SK-N-SH (cell line): Measurements from ENCODE around the gene INTS6L. TPM values are rescaled to one million over a fixed set of nuclear protein-coding genes. Genes with fewer than 3 reads are reported as not detected.

ENCODE experiments used
- CTCF ChIA-PET: fragments of 300-600, 350-600 bp; formaldehyde crosslinking; extraction: SDS; loops from one replicate; lab custom pipeline; 2021; lab: Yijun Ruan, JAX
- POLR2A ChIA-PET: fragments of 350-600 bp; sonication (Branson Sonifier 250); formaldehyde crosslinking; extraction: SDS; loops from one replicate; lab custom pipeline; 2020; ENCODE audit warnings: antibody characterized with exemption, inconsistent platforms; lab: Yijun Ruan, JAX
- DNase-seq: peaks from one replicate; pipeline ENCODE4 v3.0.0; 2012
- H2AFZ ChIP-seq: fragments of 200-600 bp; sonication (generic); 2 replicates; pipeline ENCODE4 v1.8.1; 2016; ENCODE audit warnings: antibody characterized with exemption, mild to moderate bottlenecking, low read depth
- H3F3A ChIP-seq: fragments of 200-600 bp; sonication (generic); replicated peaks from 2 replicates; pipeline ENCODE3; 2016; ENCODE audit warnings: antibody characterized with exemption, mild to moderate bottlenecking; ENCODE audit not compliant: insufficient read depth
- H3K27ac ChIP-seq, 2 experiments: fragments of 200-500 bp in 1 of 2; fragments of 200-600 bp in 1 of 2; sonication (Bioruptor generic) in 1 of 2; sonication (generic), shearing (Covaris generic) in 1 of 2; 2 replicates each; pipeline versions ENCODE4 v1.5.1 to v1.6.1; 2014 to 2016; ENCODE audit warnings: low read depth in 2 of 2, inconsistent platforms in 1 of 2, low read length in 1 of 2, mild to moderate bottlenecking in 1 of 2, mixed read lengths in 1 of 2
- H3K27me3 ChIP-seq: fragments of 200-600 bp; sonication (generic), shearing (Covaris generic); 2 replicates; pipeline ENCODE4 v1.6.1; 2016; ENCODE audit warnings: mixed run types; ENCODE audit not compliant: insufficient read depth
- H3K36me3 ChIP-seq, 2 experiments: fragments of 200-500 bp in 1 of 2; fragments of 200-600 bp in 1 of 2; sonication (Bioruptor generic) in 1 of 2; sonication (generic) in 1 of 2; replicated peaks in 1 of 2; 2 replicates each; pipeline versions ENCODE3 to v1.5.1; 2014 to 2016; ENCODE audit warnings: low read length in 1 of 2, mild to moderate bottlenecking in 1 of 2; ENCODE audit not compliant: insufficient read depth in 2 of 2, control insufficient read depth in 1 of 2
- H3K4me1 ChIP-seq, 2 experiments: fragments of 200-500 bp in 1 of 2; fragments of 200-600 bp in 1 of 2; sonication (Bioruptor generic) in 1 of 2; sonication (generic), shearing (Covaris generic) in 1 of 2; 2 replicates each; pipeline versions ENCODE4 v1.5.1 to v1.6.1; 2014 to 2016; ENCODE audit warnings: low read depth in 1 of 2, low read length in 1 of 2, mixed run types in 1 of 2; ENCODE audit not compliant: insufficient read depth in 2 of 2, control insufficient read depth in 1 of 2
- H3K4me2 ChIP-seq: fragments of 200-600 bp; sonication (generic), shearing (Covaris generic); 2 replicates; pipeline ENCODE4 v1.6.1; 2017; ENCODE audit warnings: mixed run types
- H3K4me3 ChIP-seq, 2 experiments: fragments of 200-500 bp in 1 of 2; fragments of 200-600 bp in 1 of 2; sonication (Bioruptor generic) in 1 of 2; sonication (generic), shearing (Covaris generic) in 1 of 2; 2 replicates each; pipeline versions ENCODE4 v1.5.1 to v1.8.1; 2014 to 2016; ENCODE audit warnings: low read depth in 2 of 2, inconsistent platforms in 1 of 2, low read length in 1 of 2, mild to moderate bottlenecking in 1 of 2, mixed read lengths in 1 of 2, moderate library complexity in 1 of 2
- H3K79me2 ChIP-seq: fragments of 200-600 bp; sonication (generic); 2 replicates; pipeline ENCODE4 v1.8.1; 2017; ENCODE audit warnings: mild to moderate bottlenecking; ENCODE audit not compliant: insufficient read depth
- H3K9ac ChIP-seq: fragments of 200-600 bp; sonication (generic); 2 replicates; pipeline ENCODE4 v1.6.1; 2017; ENCODE audit warnings: mixed run types
- H3K9me2 ChIP-seq: fragments of 200-600 bp; sonication (generic); 2 replicates; pipeline ENCODE4 v1.6.1; 2017; ENCODE audit warnings: mixed run types
- H3K9me3 ChIP-seq: fragments of 200-600 bp; sonication (generic); 2 replicates; pipeline ENCODE4 v1.6.1; 2017; ENCODE audit warnings: mixed run types, mild to moderate bottlenecking, moderate library complexity
- H4K20me1 ChIP-seq: fragments of 200-600 bp; sonication (generic); 2 replicates; pipeline ENCODE4 v1.6.1; 2017; ENCODE audit warnings: mild to moderate bottlenecking, mixed run types; ENCODE audit not compliant: insufficient read depth
- CHD2 ChIP-seq: fragments of 150-350 bp; IDR thresholded peaks from 2 replicates; pipeline ENCODE4 v1.6.1; 2018; ENCODE audit warnings: low read length; ENCODE audit not compliant: partially characterized antibody
- CTCF ChIP-seq: fragments of 200-600 bp; sonication (generic); IDR thresholded peaks from 2 replicates; pipeline ENCODE4 v1.6.1; 2017; ENCODE audit warnings: antibody characterized with exemption, mild to moderate bottlenecking, moderate library complexity
- FOXJ3 ChIP-seq: sonication (generic); formaldehyde crosslinking; IDR thresholded peaks from 2 replicates; pipeline ENCODE4 v1.5.1; 2020; ENCODE audit warnings: mild to moderate bottlenecking, missing genetic modification reagents
- FOXM1 ChIP-seq: IDR thresholded peaks from 2 replicates; pipeline ENCODE4 v1.4.0; 2012; ENCODE audit warnings: low read depth, mild to moderate bottlenecking
- GATA2 ChIP-seq: sonication (generic); formaldehyde crosslinking; IDR thresholded peaks from 2 replicates; pipeline ENCODE4 v1.5.0; 2020; ENCODE audit warnings: mild to moderate bottlenecking, missing genetic modification reagents
- MEF2A ChIP-seq: IDR thresholded peaks from 2 replicates; pipeline ENCODE4 v1.4.0; 2012; ENCODE audit warnings: low read depth, borderline replicate concordance
- MXI1 ChIP-seq: IDR thresholded peaks from 2 replicates; pipeline ENCODE4 v1.6.1; 2012; ENCODE audit warnings: mild to moderate bottlenecking, low read depth, low read length, improper control_type of control experiment
- PBX3 ChIP-seq: IDR thresholded peaks from 2 replicates; pipeline ENCODE4; 2012
- RAD21 ChIP-seq: IDR thresholded peaks from 2 replicates; pipeline ENCODE4 v1.6.1; 2012; ENCODE audit warnings: mild to moderate bottlenecking, low read length
- RCOR1 ChIP-seq: fragments of 150-350 bp; IDR thresholded peaks from 2 replicates; pipeline ENCODE4 v1.6.1; 2017; ENCODE audit warnings: antibody characterized with exemption, low read length
- SMC3 ChIP-seq: IDR thresholded peaks from 2 replicates; pipeline ENCODE4 v1.6.1; 2012; ENCODE audit warnings: low read depth, low read length, improper control_type of control experiment
- WGBS: methylation state at CpG from one replicate; pipeline ENCODE4 v1.1.6; 2017; ENCODE audit warnings: low lambda C conversion rate; 5-methylcytosine and 5-hydroxymethylcytosine counted together
- polyA plus RNA-seq, 3 experiments: library from polyadenylated mRNA; depleted of rRNA; stranded (reverse); fragments of >200 nt; gene quantifications; 2 replicates each; pipeline ENCODE4 v1.2.3, GENCODE V29; 2012
- TF ChIP-seq, protein P1 (sequence below): fragments of 150-350 bp; IDR thresholded peaks from 2 replicates; pipeline ENCODE4 v1.6.1; 2017; ENCODE audit warnings: antibody characterized with exemption, low read length, low read depth, borderline replicate concordance
- TF ChIP-seq, protein P2 (sequence below): fragments of 150-350 bp; IDR thresholded peaks from 2 replicates; pipeline ENCODE4 v1.6.1; 2016; ENCODE audit warnings: mild to moderate bottlenecking, low read depth, low read length

Gene INTS6L
- polyA plus RNA-seq, 1 of the 3 experiments (the other 2 are of a cell fraction): 2.0 TPM

DNA sequence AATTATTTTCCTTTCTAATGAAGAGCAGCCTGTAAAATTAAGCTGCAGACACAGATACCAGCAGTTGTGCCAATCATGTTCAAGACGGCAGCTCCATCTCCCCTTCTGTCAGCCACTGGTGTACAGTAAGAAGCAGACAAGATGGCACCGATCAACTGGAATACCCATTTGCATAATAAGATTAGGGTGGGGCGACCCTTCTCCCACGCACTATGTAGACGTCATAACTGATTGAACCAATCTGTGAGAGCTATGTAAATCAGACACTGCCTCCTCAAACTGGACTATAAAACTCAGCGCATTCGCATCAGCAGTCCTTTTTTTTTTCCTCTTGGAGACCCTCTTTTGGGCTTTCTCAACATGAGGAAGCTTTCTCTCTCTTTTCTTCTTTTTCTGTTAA, 40.4 kb upstream of the INTS6L start (continued):
- TF ChIP-seq CHD2 (no peak), RCOR1 (no peak), GATA2 (CRISPR knock-in tag) (no peak), FOXM1 (no peak), FOXJ3 (no peak), CTCF (no peak), SMC3 (no peak)
- TF ChIP-seq, protein P1, sequence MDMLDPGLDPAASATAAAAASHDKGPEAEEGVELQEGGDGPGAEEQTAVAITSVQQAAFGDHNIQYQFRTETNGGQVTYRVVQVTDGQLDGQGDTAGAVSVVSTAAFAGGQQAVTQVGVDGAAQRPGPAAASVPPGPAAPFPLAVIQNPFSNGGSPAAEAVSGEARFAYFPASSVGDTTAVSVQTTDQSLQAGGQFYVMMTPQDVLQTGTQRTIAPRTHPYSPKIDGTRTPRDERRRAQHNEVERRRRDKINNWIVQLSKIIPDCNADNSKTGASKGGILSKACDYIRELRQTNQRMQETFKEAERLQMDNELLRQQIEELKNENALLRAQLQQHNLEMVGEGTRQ: no peak
- TF ChIP-seq, protein P2, sequence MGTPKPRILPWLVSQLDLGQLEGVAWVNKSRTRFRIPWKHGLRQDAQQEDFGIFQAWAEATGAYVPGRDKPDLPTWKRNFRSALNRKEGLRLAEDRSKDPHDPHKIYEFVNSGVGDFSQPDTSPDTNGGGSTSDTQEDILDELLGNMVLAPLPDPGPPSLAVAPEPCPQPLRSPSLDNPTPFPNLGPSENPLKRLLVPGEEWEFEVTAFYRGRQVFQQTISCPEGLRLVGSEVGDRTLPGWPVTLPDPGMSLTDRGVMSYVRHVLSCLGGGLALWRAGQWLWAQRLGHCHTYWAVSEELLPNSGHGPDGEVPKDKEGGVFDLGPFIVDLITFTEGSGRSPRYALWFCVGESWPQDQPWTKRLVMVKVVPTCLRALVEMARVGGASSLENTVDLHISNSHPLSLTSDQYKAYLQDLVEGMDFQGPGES: no peak

DNA sequence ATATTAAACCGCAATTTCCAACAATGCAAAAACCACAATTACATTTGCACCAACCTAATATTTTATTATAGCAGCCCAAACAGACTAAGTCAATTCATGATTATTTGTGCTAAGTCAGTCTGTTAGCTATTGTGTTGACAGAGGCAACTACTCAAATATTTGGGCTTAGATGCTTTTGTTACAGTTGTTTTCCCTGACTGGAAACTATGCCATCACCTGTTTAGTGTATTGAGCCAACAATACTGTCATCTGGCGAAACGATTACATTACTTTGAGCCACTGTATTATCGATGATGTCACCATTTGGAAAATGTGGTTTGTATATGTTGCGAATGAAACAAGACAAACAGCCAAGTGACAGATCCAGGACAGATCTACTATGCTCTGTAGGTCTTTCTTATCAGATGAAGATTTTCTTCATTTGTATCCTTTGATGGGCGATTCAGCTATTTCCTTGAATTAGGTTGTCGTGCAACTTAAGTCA, 38.7 kb upstream of the INTS6L start:
- no peaks in the 10 kb centered on the region for H3K79me2 ChIP-seq
- 23% methylated on average over 7 of the region's 7 CpGs for WGBS
- H3K4me2 ChIP-seq: no peak overlapping the region
- H2AFZ ChIP-seq: no peak overlapping the region
- H3F3A ChIP-seq: no peaks in the 10 kb centered on the region
- H3K9me3 ChIP-seq: no peaks in the 10 kb centered on the region
- no peaks in the 10 kb centered on the region for H3K9me2 ChIP-seq
- H3K36me3 ChIP-seq: no peaks in the 10 kb centered on the region
- H3K27me3 ChIP-seq: no peaks in the 10 kb centered on the region
- DNase-seq: no peak
- H3K27ac ChIP-seq: no peak overlapping the region
- TF ChIP-seq MXI1: no peak
- TF ChIP-seq MEF2A: no peak
- no peaks in the 10 kb centered on the region for H4K20me1 ChIP-seq
- POLR2A ChIA-PET: no interaction called here
- H3K4me3 ChIP-seq: no peak overlapping the region
- no peaks in the 10 kb centered on the region for H3K4me1 ChIP-seq
- no peak overlapping the region for H3K9ac ChIP-seq
- CTCF ChIA-PET: interaction anchor here (0.9 to 4.0 kb wide), 3 partner anchors 92 to 186 kb away, joined by 3 to 11 read pairs (median 6); no protein-coding TSS in a partner anchor

- Histone ChIP-seq H3K4me3 (no peak overlapping the region), H3K79me2 (no peaks in the 10 kb centered on the region), H4K20me1 (no peaks in the 10 kb centered on the region), H2AFZ (no peak overlapping the region), H3K4me1 (no peaks in the 10 kb centered on the region), H3F3A (no peaks in the 10 kb centered on the region), H3K27me3 (no peaks in the 10 kb centered on the region; the same call in 1 of the 2 replicates), H3K4me2 (no peak overlapping the region), H3K36me3 (no peaks in the 10 kb centered on the region), H3K9me2 (no peaks in the 10 kb centered on the region), H3K9me3 (no peaks in the 10 kb centered on the region), H3K9ac (no peak overlapping the region), H3K27ac (no peak overlapping the region)
- peak; percentile 21 for DNase-seq
- TF ChIP-seq PBX3 (no peak), SMC3 (peak; percentile 77), MEF2A (no peak), CTCF (peak; percentile 65), RAD21 (peak; percentile 85)
- POLR2A ChIA-PET: no interaction called here
- 4% methylated on average over 3 of the region's 3 CpGs for whole genome bisulfite sequencing
- CTCF ChIA-PET: interaction anchor here (0.6 to 2.2 kb wide), 17 partner anchors 9 to 111 kb away, joined by 3 to 18 read pairs (median 3); no protein-coding TSS in a partner anchor
Observed at GRCh38 chrX:135484641-135485289, 35.7 kb upstream of the INTS6L start.
